HepG2 (cell line): ENCODE data around the gene CEP135. TPM values are rescaled to one million over a fixed set of nuclear protein-coding genes. Genes with fewer than 3 reads are reported as not detected.

Experiments used
- ATAC-seq: fragments of 200-7000 bp; cut with Tn5 transposase; 3 replicates; pipeline ENCODE4 v1.9.1; 2020; ENCODE audit warnings: mild to moderate bottlenecking, moderate library complexity
- BruUV-seq: library from RNA; stranded (reverse); fragments of 400-500 nt; replicated peaks from 2 replicates; lab custom pipeline; 2021; lab: Mats Ljungman, UMichigan
- CTCF ChIA-PET: fragments of 300-600 bp; formaldehyde crosslinking; extraction: SDS; loops from one replicate; lab custom pipeline; 2021; ENCODE audit warnings: low total read pairs, inconsistent platforms, low intra/inter-chr PET ratio; lab: Yijun Ruan, JAX
- POLR2A ChIA-PET: fragments of 350-600 bp; sonication (Branson Sonifier 250); formaldehyde crosslinking; loops from one replicate; lab custom pipeline; 2020; ENCODE audit warnings: antibody characterized with exemption, inconsistent platforms; lab: Yijun Ruan, JAX
- DNase-seq: peaks from one replicate; pipeline ENCODE4 v3.0.0-alpha.2; 2015; ENCODE audit warnings: low spot score
- FAIRE-seq: peaks from 3 replicates; lab custom pipeline; 2011; peaks lifted over from hg19 to GRCh38; lab: Jason Lieb, UNC
- H2AFZ ChIP-seq: one replicate; pipeline ENCODE4 v1.6.1; 2011; ENCODE audit warnings: low read length, inconsistent platforms
- H3K27ac ChIP-seq: fragments of 300-600 bp; 3 replicates; pipeline ENCODE4 v1.8.0; 2011; ENCODE audit warnings: mixed run types, mild to moderate bottlenecking, mixed read lengths, low read length, inconsistent platforms; ENCODE audit not compliant: insufficient read depth; ENCODE audit errors: extremely low read length
- H3K27me3 ChIP-seq, 2 experiments: fragments of 200-600 bp in 1 of 2; 2 replicates in 1 of 2; 3 replicates in 1 of 2; pipeline versions ENCODE4 v1.6.0 to v1.8.0; 2011; ENCODE audit warnings: low read length in 2 of 2, mild to moderate bottlenecking in 2 of 2, moderate library complexity in 2 of 2, inconsistent platforms in 1 of 2; ENCODE audit not compliant: insufficient read depth in 2 of 2, control insufficient read depth in 1 of 2
- H3K36me3 ChIP-seq, 2 experiments: fragments of 200-600 bp in 1 of 2; replicated peaks in 1 of 2; 2 replicates in 1 of 2; 3 replicates in 1 of 2; pipeline versions ENCODE4 v1.5.1 to v1.8.0; 2011; ENCODE audit warnings: low read length in 2 of 2, inconsistent platforms in 1 of 2; ENCODE audit not compliant: insufficient read depth in 2 of 2, control insufficient read depth in 1 of 2
- H3K4me1 ChIP-seq: 2 replicates; pipeline ENCODE4 v1.5.1; 2012; ENCODE audit warnings: low read length, inconsistent platforms; ENCODE audit not compliant: insufficient read depth
- H3K4me2 ChIP-seq: 2 replicates; pipeline ENCODE4 v1.6.0; 2011; ENCODE audit warnings: low read depth, low read length, inconsistent platforms
- H3K4me3 ChIP-seq, 3 experiments: fragments of 200-600 bp in 1 of 3; sonication (generic), shearing (Covaris generic) in 1 of 3; replicated peaks in 1 of 3; 2 replicates each; pipeline ENCODE4 v1.5.1; 2011 to 2016; ENCODE audit warnings: low read length in 3 of 3, inconsistent platforms in 2 of 3, low read depth in 2 of 3, mild to moderate bottlenecking in 2 of 3, control low read depth in 1 of 3, mixed read lengths in 1 of 3; ENCODE audit not compliant: insufficient read depth in 1 of 3
- H3K79me2 ChIP-seq: one replicate; pipeline ENCODE4 v1.6.1; 2011; ENCODE audit warnings: low read length, inconsistent platforms; ENCODE audit not compliant: insufficient read depth
- H3K9ac ChIP-seq: 2 replicates; pipeline ENCODE4 v1.6.0; 2011; ENCODE audit warnings: mild to moderate bottlenecking, low read depth, low read length, inconsistent platforms; ENCODE audit not compliant: insufficient read depth
- H3K9me3 ChIP-seq: 2 replicates; pipeline ENCODE4 v1.5.1; 2012; ENCODE audit warnings: mild to moderate bottlenecking, low read length
- H4K20me1 ChIP-seq: 2 replicates; pipeline ENCODE4 v1.6.0; 2011; ENCODE audit warnings: inconsistent platforms, mild to moderate bottlenecking, low read length, moderate library complexity; ENCODE audit not compliant: insufficient read depth
- ATF7-NPFF ChIP-seq: sonication (generic); formaldehyde crosslinking; IDR thresholded peaks from 2 replicates; pipeline ENCODE4 v1.8.1; 2023; ENCODE audit warnings: mild to moderate bottlenecking, low read depth, missing genetic modification reagents, moderate library complexity
- FOXO1 ChIP-seq: sonication (generic); formaldehyde crosslinking; IDR thresholded peaks from 2 replicates; pipeline ENCODE4 v1.4.0; 2020; ENCODE audit warnings: missing genetic modification reagents
- SP2 ChIP-seq: sonication (generic); formaldehyde crosslinking; IDR thresholded peaks from 2 replicates; pipeline ENCODE4 v1.5.1; 2020; ENCODE audit warnings: mild to moderate bottlenecking, missing genetic modification reagents
- SPEN ChIP-seq: sonication (generic); formaldehyde crosslinking; IDR thresholded peaks from 2 replicates; pipeline ENCODE4 v1.5.1; 2020; ENCODE audit warnings: low read depth, mild to moderate bottlenecking, missing genetic modification reagents
- SRSF1 ChIP-seq: fragments of 200-400 bp; formaldehyde crosslinking; optimal IDR thresholded peaks from 2 replicates; pipeline ENCODE3; 2017; ENCODE audit warnings: mild to moderate bottlenecking, low read depth, low read length, moderate library complexity
- TRIM24 ChIP-seq: sonication (generic); formaldehyde crosslinking; IDR thresholded peaks from 2 replicates; pipeline ENCODE4 v1.8.0; 2022; ENCODE audit warnings: mild to moderate bottlenecking, missing genetic modification reagents
- ZBTB7A ChIP-seq: sonication (generic); formaldehyde crosslinking; IDR thresholded peaks from 2 replicates; pipeline ENCODE4 v1.8.0; 2022; ENCODE audit warnings: mild to moderate bottlenecking, missing genetic modification reagents
- ZNF234 ChIP-seq: sonication (generic); formaldehyde crosslinking; conservative IDR thresholded peaks from 2 replicates; pipeline ENCODE4 v1.5.1; 2020; ENCODE audit warnings: mild to moderate bottlenecking, missing genetic modification reagents
- ZNF562 ChIP-seq: sonication (generic); formaldehyde crosslinking; IDR thresholded peaks from 2 replicates; pipeline ENCODE4 v1.8.0; 2022; ENCODE audit warnings: missing genetic modification reagents, borderline replicate concordance
- ZSCAN20 ChIP-seq: sonication (generic); formaldehyde crosslinking; IDR thresholded peaks from 2 replicates; pipeline ENCODE4 v1.4.0; 2020; ENCODE audit warnings: missing genetic modification reagents, mild to moderate bottlenecking, borderline replicate concordance
- WGBS: methylation state at CpG from one replicate; pipeline ENCODE4 v1.1.6; 2017; ENCODE audit warnings: low lambda C conversion rate; 5-methylcytosine and 5-hydroxymethylcytosine counted together
- in situ Hi-C: cut with HindIII; loops from 2 replicates; pipeline ENCODE4 v1.10.0; 2017; ENCODE audit warnings: low pct_unique_long_range_greater_than_20kb; ENCODE audit not compliant: extremely low pct_ligation_motif_present
- intact Hi-C: fragments of 100-400 bp; cut with micrococcal nuclease; formaldehyde crosslinking; loops from one replicate; pipeline ENCODE4 v1.10.0; 2022; ENCODE audit not compliant: unreplicated experiment
- polyA plus RNA-seq, 8 experiments: library from polyadenylated mRNA; depleted of rRNA in 3 of 8; stranded (reverse) in 7 of 8; unstranded in 1 of 8; fragments of >200 nt; fragmentation: Illumina TruSeq in 4 of 8; extraction: Trizol in 4 of 8; gene quantifications; 2 replicates each; pipeline versions ENCODE4 v1.2.1 to v1.2.3, GENCODE V29; 2011 to 2016; ENCODE audit warnings: low read depth in 4 of 8, missing spikeins in 1 of 8, mixed read lengths in 1 of 8; ENCODE audit not compliant: insufficient read depth in 1 of 8
- total RNA-seq, 5 experiments: library from RNA; depleted of rRNA; stranded (reverse); fragments of >200 nt; fragmentation: Illumina TruSeq; extraction: Trizol; gene quantifications; 2 replicates each; pipeline ENCODE4 v1.2.3, GENCODE V29; 2016; ENCODE audit warnings: low read depth in 1 of 5
- TF ChIP-seq, protein P1 (sequence below): sonication (generic); formaldehyde crosslinking; IDR thresholded peaks from 2 replicates; pipeline ENCODE4 v1.8.0; 2022; ENCODE audit warnings: missing genetic modification reagents, mild to moderate bottlenecking, moderate library complexity, borderline replicate concordance
- TF ChIP-seq, protein P2 (sequence below): sonication (generic); formaldehyde crosslinking; IDR thresholded peaks from 2 replicates; pipeline ENCODE4 v1.5.1; 2020; ENCODE audit warnings: missing genetic modification reagents, mild to moderate bottlenecking, borderline replicate concordance
- TF ChIP-seq, protein P3 (sequence below): sonication (generic); formaldehyde crosslinking; IDR thresholded peaks from 2 replicates; pipeline ENCODE4 v1.4.0; 2020; ENCODE audit warnings: missing genetic modification reagents

Gene CEP135
- total and polyA plus RNA-seq, 2 of the 13 experiments (the other 11 are each of a cell fraction or from before 2014, with no cell fraction given): 1.7 to 8.8 TPM

GRCh38 chr4:55926610-55927009, 22.1 kb upstream of the CEP135 start:
- no TSS peak for BruUV-seq
- no peak overlapping the region for H3K9ac ChIP-seq
- H3K36me3 ChIP-seq: no peaks in the 10 kb centered on the region
- no peaks in the 10 kb centered on the region for H3K79me2 ChIP-seq
- TF ChIP-seq, protein P1, sequence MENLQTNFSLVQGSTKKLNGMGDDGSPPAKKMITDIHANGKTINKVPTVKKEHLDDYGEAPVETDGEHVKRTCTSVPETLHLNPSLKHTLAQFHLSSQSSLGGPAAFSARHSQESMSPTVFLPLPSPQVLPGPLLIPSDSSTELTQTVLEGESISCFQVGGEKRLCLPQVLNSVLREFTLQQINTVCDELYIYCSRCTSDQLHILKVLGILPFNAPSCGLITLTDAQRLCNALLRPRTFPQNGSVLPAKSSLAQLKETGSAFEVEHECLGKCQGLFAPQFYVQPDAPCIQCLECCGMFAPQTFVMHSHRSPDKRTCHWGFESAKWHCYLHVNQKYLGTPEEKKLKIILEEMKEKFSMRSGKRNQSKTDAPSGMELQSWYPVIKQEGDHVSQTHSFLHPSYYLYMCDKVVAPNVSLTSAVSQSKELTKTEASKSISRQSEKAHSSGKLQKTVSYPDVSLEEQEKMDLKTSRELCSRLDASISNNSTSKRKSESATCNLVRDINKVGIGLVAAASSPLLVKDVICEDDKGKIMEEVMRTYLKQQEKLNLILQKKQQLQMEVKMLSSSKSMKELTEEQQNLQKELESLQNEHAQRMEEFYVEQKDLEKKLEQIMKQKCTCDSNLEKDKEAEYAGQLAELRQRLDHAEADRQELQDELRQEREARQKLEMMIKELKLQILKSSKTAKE: no peak
- TF ChIP-seq, all 625 proteins: peak for 0
- H3K4me3 ChIP-seq: no peak overlapping the region
- intact Hi-C loops (no loop called here), in situ Hi-C loops (no loop called here)
- ATAC-seq: no peak
- no peaks in the 10 kb centered on the region for H4K20me1 ChIP-seq
- DNase-seq: no peak
- FAIRE-seq: no peak
- POLR2A ChIA-PET: no interaction called here
- CTCF ChIA-PET: no interaction called here
- H3K9me3 ChIP-seq: no peaks in the 10 kb centered on the region
- no peaks in the 10 kb centered on the region for H3K4me1 ChIP-seq
- H3K4me2 ChIP-seq: no peak overlapping the region
- H2AFZ ChIP-seq: no peak overlapping the region
- no peak overlapping the region for H3K27ac ChIP-seq
- no peaks in the 10 kb centered on the region for H3K27me3 ChIP-seq

DNA sequence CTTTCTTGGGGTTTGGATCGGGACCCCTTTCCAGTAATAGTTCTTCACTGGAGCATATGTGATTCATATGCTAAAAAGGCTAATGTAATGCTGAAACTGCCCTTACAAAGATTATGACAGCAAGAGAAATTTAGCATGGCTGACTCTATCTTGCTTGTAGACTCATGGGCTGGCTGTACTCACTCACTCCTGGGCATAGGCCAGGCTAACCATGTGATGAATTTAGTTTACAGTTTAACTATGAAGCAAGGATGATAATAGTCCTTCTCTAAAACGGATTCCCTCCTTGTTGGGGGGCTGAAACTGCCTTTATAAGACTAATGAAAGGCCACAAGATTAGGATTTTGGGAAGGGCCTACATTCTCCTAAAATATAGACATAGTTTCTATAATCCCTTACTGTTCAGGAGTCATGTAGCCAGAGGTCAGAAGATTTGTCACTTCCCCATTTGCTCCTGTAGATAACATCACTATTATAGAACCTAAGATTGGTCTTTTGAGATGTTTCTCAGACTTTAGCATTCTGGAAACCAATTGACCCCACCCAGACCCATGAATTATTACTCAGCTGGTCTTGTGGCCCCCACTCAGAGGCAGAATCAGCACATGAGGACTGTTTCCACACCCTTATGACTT, 20.8 kb upstream of the CEP135 start:
- DNase-seq (no peak), FAIRE-seq (no peak), ATAC-seq (no peak)
- Histone ChIP-seq H3K36me3 (no peaks in the 10 kb centered on the region), H3K27ac (no peak overlapping the region), H3K27me3 (no peaks in the 10 kb centered on the region), H3K4me2 (no peak overlapping the region), H4K20me1 (no peaks in the 10 kb centered on the region), H3K4me3 (no peak overlapping the region), H2AFZ (no peak overlapping the region), H3K9ac (no peak overlapping the region), H3K9me3 (no peaks in the 10 kb centered on the region), H3K79me2 (no peaks in the 10 kb centered on the region), H3K4me1 (no peaks in the 10 kb centered on the region)
- intact Hi-C loops (no loop called here), in situ Hi-C loops (no loop called here)
- ChIA-PET POLR2A (no interaction called here), CTCF (no interaction called here)
- 47% methylated on average over 2 of the region's 2 CpGs for WGBS
- BruUV-seq: no TSS peak
- TF ChIP-seq ZSCAN20 (CRISPR knock-in tag) (no peak), ZNF234 (no peak), ATF7-NPFF (CRISPR knock-in tag) (no peak), SPEN (CRISPR knock-in tag) (no peak), ZBTB7A (CRISPR knock-in tag) (no peak), TRIM24 (CRISPR knock-in tag) (no peak), SRSF1 (no peak), FOXO1 (CRISPR knock-in tag) (no peak), ZNF562 (CRISPR knock-in tag) (no peak), SP2 (CRISPR knock-in tag) (no peak)
- TF ChIP-seq, protein P2, sequence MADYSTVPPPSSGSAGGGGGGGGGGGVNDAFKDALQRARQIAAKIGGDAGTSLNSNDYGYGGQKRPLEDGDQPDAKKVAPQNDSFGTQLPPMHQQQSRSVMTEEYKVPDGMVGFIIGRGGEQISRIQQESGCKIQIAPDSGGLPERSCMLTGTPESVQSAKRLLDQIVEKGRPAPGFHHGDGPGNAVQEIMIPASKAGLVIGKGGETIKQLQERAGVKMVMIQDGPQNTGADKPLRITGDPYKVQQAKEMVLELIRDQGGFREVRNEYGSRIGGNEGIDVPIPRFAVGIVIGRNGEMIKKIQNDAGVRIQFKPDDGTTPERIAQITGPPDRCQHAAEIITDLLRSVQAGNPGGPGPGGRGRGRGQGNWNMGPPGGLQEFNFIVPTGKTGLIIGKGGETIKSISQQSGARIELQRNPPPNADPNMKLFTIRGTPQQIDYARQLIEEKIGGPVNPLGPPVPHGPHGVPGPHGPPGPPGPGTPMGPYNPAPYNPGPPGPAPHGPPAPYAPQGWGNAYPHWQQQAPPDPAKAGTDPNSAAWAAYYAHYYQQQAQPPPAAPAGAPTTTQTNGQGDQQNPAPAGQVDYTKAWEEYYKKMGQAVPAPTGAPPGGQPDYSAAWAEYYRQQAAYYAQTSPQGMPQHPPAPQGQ: no peak
- TF ChIP-seq, protein P3, sequence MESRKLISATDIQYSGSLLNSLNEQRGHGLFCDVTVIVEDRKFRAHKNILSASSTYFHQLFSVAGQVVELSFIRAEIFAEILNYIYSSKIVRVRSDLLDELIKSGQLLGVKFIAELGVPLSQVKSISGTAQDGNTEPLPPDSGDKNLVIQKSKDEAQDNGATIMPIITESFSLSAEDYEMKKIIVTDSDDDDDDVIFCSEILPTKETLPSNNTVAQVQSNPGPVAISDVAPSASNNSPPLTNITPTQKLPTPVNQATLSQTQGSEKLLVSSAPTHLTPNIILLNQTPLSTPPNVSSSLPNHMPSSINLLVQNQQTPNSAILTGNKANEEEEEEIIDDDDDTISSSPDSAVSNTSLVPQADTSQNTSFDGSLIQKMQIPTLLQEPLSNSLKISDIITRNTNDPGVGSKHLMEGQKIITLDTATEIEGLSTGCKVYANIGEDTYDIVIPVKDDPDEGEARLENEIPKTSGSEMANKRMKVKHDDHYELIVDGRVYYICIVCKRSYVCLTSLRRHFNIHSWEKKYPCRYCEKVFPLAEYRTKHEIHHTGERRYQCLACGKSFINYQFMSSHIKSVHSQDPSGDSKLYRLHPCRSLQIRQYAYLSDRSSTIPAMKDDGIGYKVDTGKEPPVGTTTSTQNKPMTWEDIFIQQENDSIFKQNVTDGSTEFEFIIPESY (CRISPR knock-in tag): no peak
